NCI-H1105 (cell line): ENCODE results near the gene TRAPPC10.

Source experiments
- DNase-seq: peaks from one replicate; lab custom pipeline; 2025; lab: John Stamatoyannopoulos, UW

The TRAPPC10 gene

GRCh38 chr21:44011579-44012473 is at the start of gene TRAPPC10:
Gene TRAPPC10 (plus strand): TSS chr21:44012309. CDS start chr21:44012494, 185 bp downstream.
- DNase-seq = peak; percentile 73

DNA sequence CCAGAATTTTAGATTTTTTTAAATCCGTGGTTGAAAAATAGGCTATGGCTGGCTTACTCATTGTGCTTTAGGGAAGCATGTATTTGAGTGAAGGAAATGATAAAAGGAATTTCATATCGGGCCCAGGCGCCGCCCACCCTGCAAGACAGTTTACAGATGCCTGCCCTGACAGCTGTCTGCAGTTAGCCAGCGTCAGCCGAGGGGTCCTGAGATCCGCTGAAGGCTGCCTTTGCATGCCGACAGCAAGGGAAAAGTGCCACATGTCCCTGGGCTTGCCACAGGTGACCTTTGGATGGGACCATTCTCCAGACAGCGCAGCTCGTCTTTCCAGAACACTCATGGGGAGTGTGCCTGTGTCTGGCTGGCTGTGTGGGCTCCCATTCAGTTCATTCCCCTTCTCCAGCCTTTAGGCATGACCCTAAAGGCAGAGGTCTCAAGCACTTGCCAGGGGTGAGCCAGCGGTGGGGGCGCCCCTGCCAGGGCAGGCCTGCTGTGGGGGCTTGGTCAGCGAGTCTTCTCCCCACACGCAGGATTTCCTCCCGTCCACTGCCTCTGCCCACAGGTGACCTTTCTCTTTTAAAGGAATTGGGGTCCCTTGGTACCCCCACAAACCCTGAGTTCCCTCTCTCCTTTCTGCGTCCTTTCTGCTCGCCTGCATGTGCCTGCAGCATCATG is 46.1 kb upstream of the TRAPPC10 start:
- DNase-seq = no peak

DNA sequence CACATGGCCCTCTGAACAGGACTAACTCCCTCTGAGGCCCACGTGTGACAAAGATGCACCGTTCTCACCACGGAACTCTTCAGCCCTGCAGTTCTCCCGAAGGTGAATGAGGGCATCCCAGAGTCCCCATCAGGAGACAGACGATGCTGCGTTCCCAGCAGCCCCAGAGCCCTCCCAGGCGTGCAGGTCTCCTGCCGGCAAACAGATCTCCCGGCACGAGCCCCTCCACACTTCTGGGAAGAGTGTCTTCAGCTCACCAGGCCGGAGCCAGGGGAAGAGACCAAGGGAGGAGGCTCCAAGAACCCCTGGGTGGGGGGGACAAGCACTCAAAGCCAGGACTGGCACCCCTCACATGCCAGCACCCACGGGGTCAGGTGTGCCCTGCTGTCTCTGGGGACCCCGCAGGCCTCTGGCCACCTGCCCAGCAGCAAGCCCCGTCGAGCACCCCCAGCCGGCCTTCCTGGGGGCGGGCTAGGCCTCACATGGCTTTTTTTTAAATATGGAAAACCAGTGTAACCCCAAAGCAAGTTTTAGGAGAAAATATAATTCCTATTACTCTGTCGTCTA is 45.1 kb upstream of the TRAPPC10 start:
- DNase-seq = no peak

DNA sequence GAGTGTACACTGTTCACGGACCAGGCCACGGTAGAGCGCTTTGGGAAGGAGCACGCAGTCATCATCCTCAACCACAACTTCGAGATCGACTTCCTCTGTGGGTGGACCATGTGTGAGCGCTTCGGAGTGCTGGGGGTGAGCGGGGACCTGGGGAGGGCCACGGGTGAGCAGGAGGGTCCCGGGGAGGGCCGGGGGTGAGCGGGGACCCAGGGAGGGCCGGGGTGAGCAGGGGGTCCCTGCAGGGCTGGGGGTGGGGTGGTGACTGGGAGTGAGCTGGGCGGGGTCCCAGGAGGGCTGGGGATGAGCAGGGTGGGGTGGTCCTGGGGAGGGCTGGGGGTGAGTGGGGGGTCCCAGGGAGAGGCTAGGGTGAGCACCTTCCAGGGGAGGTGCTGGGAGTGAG is 44.1 kb upstream of the TRAPPC10 start:
- DNase-seq = no peak

- DNase-seq = no peak
These were observed 43.5 kb upstream of the TRAPPC10 start for GRCh38 chr21:43968410-43969114.

DNA sequence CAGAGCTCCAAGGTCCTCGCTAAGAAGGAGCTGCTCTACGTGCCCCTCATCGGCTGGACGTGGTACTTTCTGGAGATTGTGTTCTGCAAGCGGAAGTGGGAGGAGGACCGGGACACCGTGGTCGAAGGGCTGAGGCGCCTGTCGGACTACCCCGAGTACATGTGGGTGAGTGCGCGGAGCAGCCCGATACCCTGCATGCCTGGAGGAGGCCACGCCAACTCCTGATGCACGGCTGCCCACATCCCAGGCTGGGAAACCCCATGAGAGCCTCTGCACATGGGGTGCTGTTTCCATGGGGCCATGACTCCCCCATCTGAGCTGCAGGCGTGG is 43.0 kb upstream of the TRAPPC10 start:
- DNase-seq = no peak

GRCh38 chr21:43970551-43970950 is 41.6 kb upstream of the TRAPPC10 start:
- no peak for DNase-seq

DNA sequence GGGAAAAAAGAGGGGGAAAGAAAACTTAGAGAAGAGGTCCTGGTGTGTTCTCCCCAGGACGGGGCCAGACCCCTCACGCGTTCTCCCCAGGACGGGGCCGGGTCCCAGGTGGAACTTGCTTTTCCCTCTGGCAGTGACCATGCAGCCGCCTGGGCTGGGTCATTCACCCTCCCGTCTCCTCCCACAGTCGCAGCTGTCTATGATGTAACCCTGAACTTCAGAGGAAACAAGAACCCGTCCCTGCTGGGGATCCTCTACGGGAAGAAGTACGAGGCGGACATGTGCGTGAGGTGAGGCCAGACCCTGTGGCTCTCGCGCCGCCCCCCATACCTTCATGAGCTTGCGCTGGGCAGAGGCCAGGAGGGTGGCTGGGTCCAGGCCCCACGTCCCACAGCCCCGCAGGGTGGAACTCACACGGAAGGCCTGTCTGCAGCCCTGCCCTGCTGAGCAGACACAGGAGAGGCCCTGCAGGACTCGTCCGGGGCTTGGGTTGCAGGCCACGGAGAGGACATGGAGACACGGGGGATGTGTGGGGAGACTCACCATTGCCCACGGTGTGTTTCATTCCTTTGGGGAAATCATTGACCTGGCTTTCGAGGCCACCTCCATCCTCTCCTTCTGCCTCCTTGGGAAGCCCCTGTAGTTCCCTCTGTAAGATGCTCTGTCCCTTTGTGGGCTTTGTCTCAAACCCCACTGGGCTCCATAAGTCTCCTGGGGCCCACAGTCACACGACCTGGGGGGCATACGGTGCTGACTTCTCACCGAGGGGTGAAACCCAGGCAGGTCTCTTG is 40.7 kb upstream of the TRAPPC10 start:
- no peak for DNase-seq

GRCh38 chr21:43971992-43972255 is 40.2 kb upstream of the TRAPPC10 start:
- DNase-seq = no peak

DNA sequence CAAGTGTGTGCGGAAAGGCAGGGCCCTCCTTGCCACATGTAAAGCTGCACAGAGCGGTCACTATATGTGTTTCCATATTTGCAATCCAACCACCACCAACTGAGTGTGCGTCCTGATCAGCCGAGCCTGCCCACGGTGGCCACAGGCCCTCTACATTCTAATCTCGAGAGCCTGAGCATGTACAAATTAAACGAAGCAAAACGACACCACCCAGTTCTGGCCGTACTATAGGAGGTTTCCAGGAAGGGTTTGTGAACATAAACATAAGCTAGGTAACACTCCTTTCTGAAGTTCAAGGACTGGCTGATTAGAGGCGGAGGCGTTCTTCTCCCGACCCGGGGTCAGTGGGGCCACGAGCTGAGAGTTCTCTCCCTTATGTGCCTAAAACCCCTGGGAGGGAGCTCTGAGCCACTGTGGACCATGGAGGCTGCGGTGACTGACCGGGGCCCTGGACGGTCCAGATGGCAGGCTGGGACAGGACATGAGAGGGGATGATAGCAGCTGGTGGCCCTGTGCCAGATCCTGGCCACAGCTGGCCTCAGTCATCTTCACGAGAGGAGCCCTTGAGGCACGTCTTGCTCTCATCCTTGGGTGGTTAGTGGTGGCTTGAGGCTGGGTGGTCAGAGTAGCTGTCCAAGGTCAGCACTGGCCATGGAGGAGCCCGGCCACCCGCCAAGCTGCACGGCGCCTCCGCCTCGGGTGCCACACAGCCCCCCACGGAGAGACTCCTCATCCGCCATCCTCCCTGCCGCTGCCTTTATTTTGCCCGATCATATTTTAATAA is 39.1 kb upstream of the TRAPPC10 start:
- DNase-seq = no peak

DNA sequence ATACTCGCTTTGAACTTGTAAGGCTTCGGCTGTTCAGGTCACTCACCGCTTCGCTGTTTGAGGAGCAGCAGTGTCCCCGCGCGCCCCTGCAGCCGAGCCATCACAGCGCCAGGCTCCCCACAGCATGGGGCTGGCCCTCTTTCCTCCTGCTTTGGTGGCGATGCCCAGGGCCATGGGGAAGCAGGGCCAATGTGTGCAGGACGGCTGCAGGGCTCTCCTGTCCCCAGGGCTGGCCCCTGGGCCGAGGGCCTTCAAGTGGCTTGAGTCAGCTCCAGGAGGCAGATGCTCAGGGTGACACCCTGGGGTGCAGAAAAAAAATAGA is 38.5 kb upstream of the TRAPPC10 start:
- no peak for DNase-seq

- DNase-seq = no peak
These were observed 37.2 kb upstream of the TRAPPC10 start for GRCh38 chr21:43974791-43975468.

DNA sequence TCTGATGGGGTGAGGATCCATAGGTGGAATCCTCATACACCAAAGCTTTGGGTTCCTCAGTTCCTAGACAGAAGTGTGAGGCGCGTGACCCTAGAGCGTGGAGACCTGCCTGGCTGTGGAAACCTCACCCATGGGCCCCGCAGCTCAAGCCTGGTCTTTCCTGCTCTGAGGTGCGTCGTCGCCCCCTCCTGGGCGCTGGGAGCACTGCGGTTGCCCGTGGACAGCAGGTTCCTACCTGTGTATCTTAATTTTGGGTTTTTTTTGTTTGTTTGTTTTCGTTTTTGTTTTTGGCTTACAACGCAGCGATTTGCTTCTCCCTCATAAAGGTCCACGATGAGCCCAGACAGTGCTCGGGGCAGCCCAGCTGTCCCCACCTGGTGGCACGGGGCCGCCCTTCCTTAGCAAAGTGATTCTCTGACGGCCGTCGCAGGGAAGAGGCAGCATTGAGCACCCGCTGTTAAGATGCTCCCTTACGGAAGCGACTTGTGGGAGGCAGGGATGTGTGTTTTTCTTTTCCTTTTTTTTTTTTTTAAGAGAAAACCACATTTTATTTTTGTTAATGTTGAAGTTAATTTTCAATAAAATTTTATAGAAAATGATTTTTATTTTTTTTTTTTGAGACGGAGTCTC is 36.5 kb upstream of the TRAPPC10 start:
- DNase-seq = peak; percentile 65

DNA sequence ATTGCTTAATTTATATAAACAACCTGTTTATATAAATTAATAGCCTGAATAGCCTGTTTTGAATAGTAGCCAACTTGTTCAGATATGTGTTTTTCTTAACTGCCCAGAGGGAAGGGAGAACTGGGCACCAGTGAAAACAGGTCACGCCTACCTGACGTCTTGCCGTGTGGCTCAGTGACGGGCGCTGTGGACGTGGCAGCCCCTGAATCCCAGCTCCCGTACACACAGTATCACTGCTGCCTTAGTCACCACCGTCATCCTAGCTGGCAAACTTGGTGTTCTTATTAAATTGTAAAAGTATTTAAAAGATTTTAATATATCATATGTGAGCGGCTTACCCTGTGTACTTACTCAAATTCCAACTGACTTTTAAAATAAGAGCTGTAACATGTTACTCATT is 35.4 kb upstream of the TRAPPC10 start:
- DNase-seq = no peak

DNA sequence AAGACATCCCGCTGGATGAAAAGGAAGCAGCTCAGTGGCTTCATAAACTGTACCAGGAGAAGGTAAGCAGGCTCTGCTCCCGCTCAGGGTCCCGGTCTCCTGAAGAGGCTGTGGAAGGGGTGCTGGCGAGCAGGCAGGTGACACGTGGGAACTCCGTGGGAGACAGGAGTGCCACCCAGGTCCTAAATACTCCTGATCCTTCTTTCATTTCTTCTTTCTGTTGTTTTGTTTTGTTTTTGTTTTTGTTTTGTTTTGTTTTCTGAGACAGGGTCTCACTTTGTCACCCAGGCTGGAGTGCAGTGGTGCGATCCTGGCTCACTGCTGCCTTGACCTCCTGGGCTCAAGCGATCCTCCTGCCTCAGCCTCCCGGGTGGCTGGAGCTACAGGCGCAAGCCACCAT is 34.0 kb upstream of the TRAPPC10 start:
- no peak for DNase-seq

DNA sequence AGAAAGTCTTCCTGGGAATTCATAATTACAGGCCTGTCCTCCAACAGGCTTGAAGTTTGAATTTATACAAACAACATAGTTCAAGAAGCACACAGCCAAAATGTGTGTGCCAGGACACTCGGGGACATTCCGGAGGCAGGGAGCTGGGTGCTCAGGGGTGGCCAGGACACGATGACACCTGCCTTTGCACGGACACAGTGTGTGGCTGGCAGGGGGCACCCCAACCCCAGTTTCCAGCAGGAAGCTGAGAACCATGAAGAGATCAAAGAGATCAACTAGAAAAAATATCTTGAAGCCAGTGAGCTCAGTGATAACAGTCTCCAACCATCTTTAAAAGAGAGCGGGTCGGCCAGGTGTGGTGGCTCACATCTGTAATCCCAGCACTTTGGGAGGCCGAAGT is 32.5 kb upstream of the TRAPPC10 start:
- no peak for DNase-seq

- no peak for DNase-seq
These were observed 30.8 kb upstream of the TRAPPC10 start for GRCh38 chr21:43981151-43981870.

GRCh38 chr21:43981871-43982210 is 30.3 kb upstream of the TRAPPC10 start:
- DNase-seq = no peak

DNA sequence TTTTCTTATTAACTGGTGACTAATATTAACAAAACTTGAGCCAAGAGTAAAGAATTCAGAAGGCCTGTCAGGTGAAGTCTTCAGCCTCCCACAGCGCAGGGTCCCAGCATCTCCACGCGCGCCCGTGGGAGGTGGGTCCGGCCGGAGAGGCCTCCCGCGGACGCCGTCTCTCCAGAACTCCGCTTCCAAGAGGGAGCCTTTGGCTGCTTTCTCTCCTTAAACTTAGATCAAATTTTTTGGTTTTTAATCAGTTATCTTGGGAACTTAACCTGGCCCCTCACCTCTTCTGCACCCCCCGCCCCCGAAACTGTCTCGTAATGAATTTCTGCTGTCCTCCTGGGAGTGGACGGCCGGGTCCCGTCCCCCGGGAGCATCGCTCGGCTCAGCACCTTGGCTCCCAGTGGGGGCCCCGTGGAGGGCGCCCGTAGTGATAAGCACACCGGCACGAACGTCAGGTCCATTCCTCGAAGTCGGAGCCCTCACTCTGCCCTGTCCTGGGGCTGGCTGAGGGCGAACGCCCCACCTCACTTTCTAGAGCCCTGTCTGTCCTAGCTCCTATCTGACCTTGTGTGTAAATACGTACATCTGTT is 29.5 kb upstream of the TRAPPC10 start:
- no peak for DNase-seq
